A549 treated with GW870086 at 1 μM for 4 hours (cell line): ENCODE results near the gene OR10H2. TPM values are rescaled to one million over a fixed set of nuclear protein-coding genes. Genes with fewer than 3 reads are reported as not detected.

ENCODE experiments used
- total RNA-seq: library from RNA; stranded (reverse); fragments of 200-300 nt; extraction: Qiagen RNA extraction; gene quantifications from 5 replicates; pipeline ENCODE4 v1.2.3, GENCODE V29; 2022; ENCODE audit warnings: low read depth

OR10H2 gene
- total RNA-seq = not detected in 5 replicates

DNA sequence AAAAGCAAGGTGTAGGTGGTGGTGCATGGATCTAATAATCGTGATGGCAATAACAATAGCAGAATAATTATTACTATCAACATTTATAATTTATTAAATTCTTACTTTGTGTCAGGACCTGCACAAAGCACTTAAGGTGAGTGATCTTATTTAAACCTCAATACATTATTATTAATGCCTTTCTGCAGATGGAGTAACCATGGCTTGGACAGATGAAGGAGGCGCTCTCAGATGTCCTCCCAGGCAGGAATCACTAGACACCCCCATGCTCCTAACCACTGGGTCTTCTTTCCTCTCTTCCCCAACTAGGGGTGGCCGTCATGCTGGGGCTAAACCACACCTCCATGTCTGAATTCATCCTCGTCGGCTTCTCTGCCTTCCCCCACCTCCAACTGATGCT lies at the start of gene OR10H2:
Gene OR10H2 (plus strand): TSS at position 301 of the 400 bp plus-strand sequence. CDS start 20 bp downstream, at position 321.

DNA sequence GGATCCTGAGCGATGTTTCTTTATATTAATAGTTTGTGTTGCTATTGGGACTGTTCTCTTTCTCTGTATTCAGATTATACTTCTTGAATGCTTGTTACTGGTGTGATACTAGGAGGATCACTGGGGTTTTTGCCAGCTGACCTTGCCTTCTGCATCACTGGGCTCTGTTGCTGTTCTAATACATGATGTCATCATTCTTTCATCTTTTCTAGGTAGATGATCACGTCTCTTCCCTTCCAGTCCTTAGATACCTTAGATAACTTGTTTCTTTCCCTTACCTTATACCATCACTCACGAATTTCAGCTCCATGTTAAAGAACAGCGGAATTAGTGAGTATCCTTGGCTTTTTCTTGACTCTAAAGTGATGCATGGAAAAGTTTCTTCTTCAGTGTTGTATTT lies 9.9 kb downstream of the OR10H2 start, which contains the start of gene OR10H3:
Gene OR10H3 (plus strand): TSS at position 264 of the 400 bp plus-strand sequence. CDS start 3,408 bp downstream, outside the sequence.

Other genes starting within 250 kb of the OR10H2 start
- not detected in 5 replicates for gene PGLYRP2, start 248.5 kb upstream of the OR10H2 start, total RNA-seq
- gene CYP4F22, start 219.5 kb upstream of the OR10H2 start, total RNA-seq = 0.08 to 0.18 TPM (median 0.10 TPM) in 4 of 5 replicates, not detected in the other
- gene CYP4F8, start 112.8 kb upstream of the OR10H2 start, total RNA-seq = not detected in 5 replicates
- 2.3 to 3.9 TPM (median 3.4 TPM) in 5 replicates for gene CYP4F3, start 87.1 kb upstream of the OR10H2 start, total RNA-seq
- gene CYP4F12, start 54.9 kb upstream of the OR10H2 start, total RNA-seq = 1.9 to 3.2 TPM (median 2.2 TPM) in 5 replicates
- not detected in 5 replicates for gene OR10H3, start 10.0 kb downstream of the OR10H2 start, total RNA-seq
- not detected in 5 replicates for gene OR10H5, start 59.6 kb downstream of the OR10H2 start, total RNA-seq
- not detected in 5 replicates for gene OR10H1, start 87.6 kb downstream of the OR10H2 start, total RNA-seq
- gene CYP4F2, start 170.1 kb downstream of the OR10H2 start, total RNA-seq = 0.08 to 0.49 TPM (median 0.30 TPM) in 4 of 5 replicates, not detected in the other
- gene CYP4F11, start 206.5 kb downstream of the OR10H2 start, total RNA-seq = 5.1 to 7.4 TPM (median 5.1 TPM) in 5 replicates
- gene OR10H4, start 221.0 kb downstream of the OR10H2 start, total RNA-seq = not detected in 5 replicates